Measurements from ENCODE around the gene GZMM.
"Not testable (repeated sequence)": the region's sequence is repeated elsewhere in the genome, so short reads cannot be mapped to it uniquely, and the experiment has no call there.

Gene GZMM

DNA sequence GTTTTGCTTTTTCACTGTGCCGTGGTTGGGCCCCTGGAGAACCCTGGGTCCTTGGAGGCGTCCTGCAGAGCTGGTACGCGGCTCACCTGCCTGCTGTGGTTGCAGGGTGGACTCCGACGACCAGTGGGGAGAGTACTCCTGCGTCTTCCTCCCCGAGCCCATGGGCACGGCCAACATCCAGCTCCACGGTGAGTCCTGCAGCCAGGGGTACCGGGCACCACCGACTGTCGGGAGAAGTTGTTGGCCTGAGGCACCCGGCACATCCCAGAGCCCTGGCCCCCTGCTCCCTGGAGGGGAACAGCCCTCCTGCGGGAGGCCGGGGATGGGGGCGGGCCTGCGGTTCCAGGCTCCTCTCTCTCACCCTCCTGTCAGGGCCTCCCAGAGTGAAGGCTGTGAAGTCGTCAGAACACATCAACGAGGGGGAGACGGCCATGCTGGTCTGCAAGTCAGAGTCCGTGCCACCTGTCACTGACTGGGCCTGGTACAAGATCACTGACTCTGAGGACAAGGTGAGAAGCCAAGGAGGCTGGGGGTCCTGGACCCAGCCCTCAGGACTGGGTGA, 36.5 kb downstream of the GZMM start:
- no peak for DNase-seq (ENCODE audit: low read depth in 4 of 4, low spot score in 1 of 4)

DNA sequence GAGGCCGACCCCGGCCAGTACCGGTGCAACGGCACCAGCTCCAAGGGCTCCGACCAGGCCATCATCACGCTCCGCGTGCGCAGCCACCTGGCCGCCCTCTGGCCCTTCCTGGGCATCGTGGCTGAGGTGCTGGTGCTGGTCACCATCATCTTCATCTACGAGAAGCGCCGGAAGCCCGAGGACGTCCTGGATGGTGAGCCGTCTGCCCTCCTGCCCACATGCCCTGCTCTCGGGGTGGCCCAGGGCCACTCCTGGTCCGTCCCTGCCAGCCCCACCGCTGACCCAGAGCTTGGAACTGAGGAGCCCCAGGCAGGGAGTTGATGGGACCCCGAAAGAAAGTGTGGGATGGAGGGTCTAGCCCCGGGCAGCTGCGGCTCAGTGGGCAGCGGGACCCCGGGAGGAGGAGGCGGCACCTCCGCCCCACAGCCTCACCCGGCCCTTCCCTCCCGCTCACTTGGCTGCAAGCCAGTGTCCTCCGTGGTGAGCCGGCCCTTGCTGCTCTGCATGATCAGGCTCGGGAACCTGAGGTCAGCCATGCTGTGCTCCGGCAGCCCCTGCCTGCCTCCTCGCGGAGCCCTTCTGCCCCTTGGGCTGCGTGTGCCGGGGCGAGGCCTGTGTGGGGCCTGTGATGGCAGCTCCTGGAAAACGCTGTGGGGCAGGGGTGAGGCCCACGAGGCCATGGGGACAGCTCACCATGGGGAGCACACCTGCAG, 37.7 kb downstream of the GZMM start:
- DNase-seq (ENCODE audit: low read depth in 4 of 4, low spot score in 1 of 4), result no peak

GRCh38 chr19:582497-583197, 38.8 kb downstream of the GZMM start:
- no peak for DNase-seq (ENCODE audit: low read depth in 4 of 4, low spot score in 1 of 4)

GRCh38 chr19:583198-583967, 39.5 kb downstream of the GZMM start:
- DNase-seq (ENCODE audit: low read depth in 4 of 4, low spot score in 1 of 4), result no peak

DNA sequence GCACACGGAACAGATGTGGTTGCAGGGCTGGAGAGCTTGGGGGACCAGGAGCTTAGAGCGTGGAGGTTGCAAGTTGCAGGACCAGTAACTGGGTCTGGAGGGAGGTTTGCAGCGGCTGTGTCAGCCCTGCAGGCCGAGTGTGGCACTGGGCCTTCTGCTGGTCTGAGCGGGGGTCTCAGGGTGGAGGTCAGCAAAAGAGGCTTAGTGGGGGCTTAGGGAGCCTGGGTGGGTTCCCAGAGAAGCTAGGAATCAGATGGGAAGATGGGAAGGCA, 40.1 kb downstream of the GZMM start:
- no peak for DNase-seq (ENCODE audit: low read depth in 4 of 4, low spot score in 1 of 4)

GRCh38 chr19:584240-585001, 40.6 kb downstream of the GZMM start:
- peak in 1 of 4 experiments; percentile 41 for DNase-seq (ENCODE audit: low read depth in 4 of 4, low spot score in 1 of 4)

DNA sequence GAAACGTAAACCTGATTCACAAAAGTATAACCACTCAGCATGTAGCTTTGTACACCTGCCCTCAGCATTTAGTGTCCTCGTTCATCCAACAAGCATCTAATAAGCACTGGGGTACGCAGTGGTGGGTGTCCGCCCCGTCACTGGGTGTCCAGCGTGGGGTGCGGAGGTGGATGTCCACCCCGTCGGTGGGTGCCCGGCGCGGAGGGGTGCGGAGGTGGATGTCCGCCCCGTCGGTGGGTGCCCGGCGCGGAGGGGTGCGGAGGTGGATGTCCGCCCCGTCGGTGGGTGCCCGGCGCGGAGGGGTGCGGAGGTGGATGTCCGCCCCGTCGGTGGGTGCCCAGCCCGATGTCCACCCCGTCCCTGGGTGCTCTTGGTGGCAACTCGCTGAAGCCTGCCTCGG, 41.3 kb downstream of the GZMM start:
- not testable (repeated sequence) for DNase-seq (ENCODE audit: low read depth in 4 of 4, low spot score in 1 of 4)

- no peak for DNase-seq (ENCODE audit: low read depth in 4 of 4, low spot score in 1 of 4)
These were observed 41.8 kb downstream of the GZMM start for GRCh38 chr19:585551-586110.

DNA sequence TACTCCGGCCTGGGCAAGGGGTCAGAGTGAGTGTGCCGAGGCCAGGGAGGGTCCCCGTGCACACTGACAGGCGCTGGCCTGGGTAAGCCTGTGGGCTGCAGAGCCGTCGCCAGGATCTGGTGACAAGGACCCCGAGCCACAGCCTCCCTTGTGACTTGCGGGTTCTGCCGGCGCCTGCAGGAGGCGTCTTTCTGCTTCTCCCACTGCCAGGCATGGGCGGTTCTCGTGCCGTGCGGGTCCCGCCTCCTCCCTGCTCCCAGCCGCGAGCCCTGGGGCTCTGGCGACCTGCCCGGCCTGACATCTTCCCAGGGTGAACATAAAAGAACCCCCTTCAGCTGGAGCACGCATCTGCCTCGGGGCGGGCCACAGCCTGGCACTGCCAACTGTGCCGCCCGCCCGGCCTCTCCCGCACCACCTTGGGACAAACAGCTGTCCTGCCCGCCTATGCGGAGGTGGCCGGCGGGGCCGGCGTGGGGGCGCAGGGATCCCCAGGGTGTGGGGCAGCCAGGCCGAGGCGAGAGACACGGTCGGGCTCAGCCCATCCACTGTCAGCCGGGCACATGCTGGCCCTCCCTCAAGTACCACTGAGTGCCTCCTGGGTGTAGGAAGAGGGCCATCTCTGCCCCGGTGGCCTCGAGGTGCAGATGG, 44.4 kb downstream of the GZMM start:
- peak in 2 of 4 experiments; percentile 49 to 63 for DNase-seq (ENCODE audit: low read depth in 4 of 4, low spot score in 1 of 4)

DNA sequence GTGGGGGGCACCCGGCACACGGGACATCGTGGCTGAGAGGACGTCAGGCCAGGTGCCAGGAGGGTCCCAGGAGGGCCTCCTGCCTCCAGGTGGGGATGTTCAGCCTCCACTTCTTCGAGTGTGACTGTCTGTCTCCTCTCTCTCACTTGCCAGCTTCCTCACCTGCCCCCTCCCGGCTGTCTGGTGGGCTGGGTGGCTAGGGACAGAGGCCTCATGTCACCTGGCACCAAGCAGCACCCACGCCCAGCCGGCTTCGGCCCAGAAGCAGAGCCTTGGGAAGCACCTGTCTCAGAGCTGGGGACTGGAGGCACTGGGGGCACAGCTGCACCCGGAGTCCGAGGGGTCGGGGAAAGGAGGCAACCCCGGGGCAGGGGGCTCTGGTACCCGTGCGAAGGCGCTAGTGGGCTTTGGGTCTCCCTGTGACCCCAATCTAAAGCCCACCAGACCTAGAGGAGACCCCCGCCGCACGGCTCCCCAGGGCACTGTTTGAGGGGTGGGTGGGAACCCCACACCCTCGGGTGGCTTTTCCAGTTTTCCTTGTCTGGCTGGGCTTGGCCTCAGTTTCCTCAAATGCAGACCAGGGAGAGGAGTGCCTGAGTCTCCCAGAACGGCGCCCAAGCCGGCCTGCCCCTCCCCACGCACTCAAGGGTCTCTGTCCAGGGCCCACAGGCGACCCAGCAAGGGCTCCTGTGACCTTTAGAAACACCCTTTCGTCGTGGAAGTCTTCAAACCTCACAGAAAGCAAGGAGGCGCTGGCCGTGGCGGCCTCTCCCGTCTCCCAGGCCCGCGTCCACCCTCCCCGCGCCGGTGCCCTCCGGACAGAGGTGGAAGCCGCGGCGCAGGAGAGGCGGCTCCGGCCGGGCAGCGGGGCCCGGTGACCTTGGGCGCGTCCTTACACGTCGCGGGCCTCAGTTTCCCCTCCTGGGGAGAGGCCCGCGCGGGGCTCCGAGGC, 45.2 kb downstream of the GZMM start:
- DNase-seq (ENCODE audit: low read depth in 4 of 4, low spot score in 1 of 4), result no peak

DNA sequence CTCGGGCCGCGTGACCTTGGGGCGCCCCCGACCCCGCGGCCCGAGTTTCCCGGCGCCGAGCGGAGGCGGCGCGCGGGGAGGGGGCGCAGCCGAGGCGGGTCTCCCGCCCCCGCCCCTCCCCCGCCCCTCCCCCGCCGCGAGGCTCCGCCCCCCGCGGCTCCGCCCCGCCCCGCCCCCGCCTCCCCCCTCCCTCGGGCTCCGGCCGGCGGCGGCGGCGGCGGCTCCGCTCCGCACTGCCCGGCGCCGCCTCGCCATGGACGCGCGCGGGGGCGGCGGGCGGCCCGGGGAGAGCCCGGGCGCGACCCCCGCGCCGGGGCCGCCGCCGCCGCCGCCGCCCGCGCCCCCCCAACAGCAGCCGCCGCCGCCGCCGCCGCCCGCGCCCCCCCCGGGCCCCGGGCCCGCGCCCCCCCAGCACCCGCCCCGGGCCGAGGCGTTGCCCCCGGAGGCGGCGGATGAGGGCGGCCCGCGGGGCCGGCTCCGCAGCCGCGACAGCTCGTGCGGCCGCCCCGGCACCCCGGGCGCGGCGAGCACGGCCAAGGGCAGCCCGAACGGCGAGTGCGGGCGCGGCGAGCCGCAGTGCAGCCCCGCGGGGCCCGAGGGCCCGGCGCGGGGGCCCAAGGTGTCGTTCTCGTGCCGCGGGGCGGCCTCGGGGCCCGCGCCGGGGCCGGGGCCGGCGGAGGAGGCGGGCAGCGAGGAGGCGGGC, 46.0 kb downstream of the GZMM start, which contains the start of gene HCN2:
TSS of gene HCN2 (plus strand) at position 189 of the 703 bp plus-strand sequence. CDS start at position 254, 65 bp downstream.
- no peak for DNase-seq (ENCODE audit: low read depth in 4 of 4, low spot score in 1 of 4)

- no peak for DNase-seq (ENCODE audit: low read depth in 4 of 4, low spot score in 1 of 4)
These were observed 46.5 kb downstream of the GZMM start for GRCh38 chr19:590396-590745.

DNA sequence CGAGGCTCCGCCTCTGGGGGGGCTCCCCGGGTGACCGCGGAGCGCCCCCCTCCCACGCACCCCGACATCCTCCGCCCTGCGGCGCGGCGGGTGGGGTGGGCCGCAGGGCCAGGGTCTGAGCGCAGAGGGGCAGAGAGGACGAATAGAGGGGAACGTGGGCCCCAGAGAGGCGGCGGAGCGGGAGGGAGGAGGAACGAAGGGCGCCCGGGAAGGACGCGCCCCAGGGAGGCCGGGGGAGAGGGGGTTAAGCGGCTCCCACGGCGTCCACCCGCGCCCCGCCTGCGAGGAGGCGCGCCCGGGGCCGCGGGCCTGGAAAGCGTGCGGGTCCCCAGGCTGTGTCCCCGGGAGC, 46.9 kb downstream of the GZMM start:
- DNase-seq (ENCODE audit: low read depth in 4 of 4, low spot score in 1 of 4), result no peak

DNA sequence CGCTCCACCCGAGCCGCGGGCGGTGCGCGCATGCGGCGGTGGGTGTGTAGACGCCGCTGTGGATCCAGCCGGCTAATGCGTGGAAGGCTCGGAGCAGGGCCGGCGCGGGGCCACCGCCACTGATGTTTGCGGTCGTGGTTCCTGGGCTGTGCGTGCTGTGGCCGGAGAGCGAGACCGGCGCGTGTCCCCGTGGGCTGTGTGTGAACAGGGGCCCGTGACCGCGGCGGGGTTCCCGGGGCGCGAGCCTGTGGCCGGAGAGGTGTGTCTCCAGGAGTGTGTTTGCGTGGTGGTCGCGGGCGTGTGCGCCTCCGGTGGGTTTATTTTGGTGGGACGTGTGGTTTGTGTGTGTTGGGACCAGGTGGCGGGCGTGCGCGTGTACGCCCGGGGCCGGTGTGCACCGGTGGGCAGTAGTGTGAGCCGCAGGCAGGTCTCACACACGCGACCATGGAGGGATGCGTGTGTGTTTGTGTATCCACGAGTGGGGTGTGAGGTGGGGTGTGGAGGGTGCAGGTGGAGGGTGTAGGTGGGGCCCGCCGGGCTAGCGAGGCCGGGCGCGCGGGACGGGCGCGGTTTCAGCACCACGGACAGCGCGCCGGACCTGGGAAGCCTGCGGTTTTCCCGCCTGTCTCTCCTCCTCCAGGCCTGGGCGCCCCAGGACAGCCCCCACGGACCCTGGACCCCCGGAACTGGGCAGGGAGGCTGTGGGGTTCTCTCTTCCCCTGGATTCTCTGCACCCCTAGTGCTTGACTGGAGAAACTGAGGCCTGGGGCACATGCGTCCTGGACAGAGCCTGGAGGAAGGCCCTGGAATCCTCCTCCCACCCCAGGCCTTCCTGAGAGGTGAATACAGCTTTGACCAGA, 47.5 kb downstream of the GZMM start:
- DNase-seq (ENCODE audit: low read depth in 4 of 4, low spot score in 1 of 4), result no peak

DNA sequence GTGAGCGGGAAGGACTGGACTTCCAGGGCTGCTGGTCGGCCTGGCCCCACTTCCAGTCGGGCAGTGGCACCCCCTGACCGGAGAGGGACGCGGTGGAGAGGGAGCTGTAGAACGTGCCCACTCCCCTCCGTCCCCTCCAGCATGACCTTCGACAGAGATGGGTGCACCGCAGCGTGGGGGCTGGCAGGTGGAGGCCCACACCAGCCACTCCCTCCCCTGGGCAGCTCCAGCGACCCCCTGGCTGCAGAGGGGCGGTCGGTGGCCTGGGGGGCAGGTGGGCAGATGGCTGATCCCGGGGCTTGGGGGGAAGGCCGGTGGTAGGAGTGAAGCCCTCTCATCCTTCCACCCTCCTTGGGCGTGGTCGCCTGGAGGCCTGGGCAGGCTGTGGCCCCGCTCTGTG, 48.2 kb downstream of the GZMM start:
- no peak for DNase-seq (ENCODE audit: low read depth in 4 of 4, low spot score in 1 of 4)

GRCh38 chr19:593055-593454, 49.2 kb downstream of the GZMM start:
- DNase-seq (ENCODE audit: low read depth in 4 of 4, low spot score in 1 of 4), result no peak

- DNase-seq (ENCODE audit: low read depth in 4 of 4, low spot score in 1 of 4), result no peak
These were observed 49.7 kb downstream of the GZMM start for GRCh38 chr19:593505-593904.
